GM18868 (cell line): ENCODE results near the gene APOC3.
"Not testable (repeated sequence)": the region's sequence is repeated elsewhere in the genome, so short reads cannot be mapped to it uniquely, and the experiment has no call there.

Experiments
- ATAC-seq: cut with Tn5 transposase; IDR thresholded peaks from one replicate; pipeline ENCODE4 v1.9.1; 2021; ENCODE audit warnings: mild to moderate bottlenecking, moderate library complexity; ENCODE audit not compliant: unreplicated experiment

Gene APOC3

DNA sequence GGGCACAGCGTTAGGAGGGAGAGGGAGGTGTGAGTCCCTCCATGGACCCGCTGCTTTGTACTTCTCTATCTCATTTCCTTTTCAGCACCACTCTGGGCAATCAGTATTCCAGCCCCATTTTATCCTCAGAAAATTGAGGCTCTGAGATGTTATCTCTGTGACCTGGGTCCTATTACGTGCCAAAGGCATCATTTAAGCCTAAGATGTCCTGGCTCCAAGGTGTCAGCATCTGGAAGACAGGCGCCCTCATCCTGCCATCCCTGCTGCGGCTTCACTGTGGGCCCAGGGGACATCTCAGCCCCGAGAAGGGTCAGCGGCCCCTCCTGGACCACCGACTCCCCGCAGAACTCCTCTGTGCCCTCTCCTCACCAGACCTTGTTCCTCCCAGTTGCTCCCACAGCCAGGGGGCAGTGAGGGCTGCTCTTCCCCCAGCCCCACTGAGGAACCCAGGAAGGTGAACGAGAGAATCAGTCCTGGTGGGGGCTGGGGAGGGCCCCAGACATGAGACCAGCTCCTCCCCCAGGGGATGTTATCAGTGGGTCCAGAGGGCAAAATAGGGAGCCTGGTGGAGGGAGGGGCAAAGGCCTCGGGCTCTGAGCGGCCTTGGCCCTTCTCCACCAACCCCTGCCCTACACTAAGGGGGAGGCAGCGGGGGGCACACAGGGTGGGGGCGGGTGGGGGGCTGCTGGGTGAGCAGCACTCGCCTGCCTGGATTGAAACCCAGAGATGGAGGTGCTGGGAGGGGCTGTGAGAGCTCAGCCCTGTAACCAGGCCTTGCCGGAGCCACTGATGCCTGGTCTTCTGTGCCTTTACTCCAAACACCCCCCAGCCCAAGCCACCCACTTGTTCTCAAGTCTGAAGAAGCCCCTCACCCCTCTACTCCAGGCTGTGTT lies 829 bp upstream of the APOC3 start:
- no peak for ATAC-seq

DNA sequence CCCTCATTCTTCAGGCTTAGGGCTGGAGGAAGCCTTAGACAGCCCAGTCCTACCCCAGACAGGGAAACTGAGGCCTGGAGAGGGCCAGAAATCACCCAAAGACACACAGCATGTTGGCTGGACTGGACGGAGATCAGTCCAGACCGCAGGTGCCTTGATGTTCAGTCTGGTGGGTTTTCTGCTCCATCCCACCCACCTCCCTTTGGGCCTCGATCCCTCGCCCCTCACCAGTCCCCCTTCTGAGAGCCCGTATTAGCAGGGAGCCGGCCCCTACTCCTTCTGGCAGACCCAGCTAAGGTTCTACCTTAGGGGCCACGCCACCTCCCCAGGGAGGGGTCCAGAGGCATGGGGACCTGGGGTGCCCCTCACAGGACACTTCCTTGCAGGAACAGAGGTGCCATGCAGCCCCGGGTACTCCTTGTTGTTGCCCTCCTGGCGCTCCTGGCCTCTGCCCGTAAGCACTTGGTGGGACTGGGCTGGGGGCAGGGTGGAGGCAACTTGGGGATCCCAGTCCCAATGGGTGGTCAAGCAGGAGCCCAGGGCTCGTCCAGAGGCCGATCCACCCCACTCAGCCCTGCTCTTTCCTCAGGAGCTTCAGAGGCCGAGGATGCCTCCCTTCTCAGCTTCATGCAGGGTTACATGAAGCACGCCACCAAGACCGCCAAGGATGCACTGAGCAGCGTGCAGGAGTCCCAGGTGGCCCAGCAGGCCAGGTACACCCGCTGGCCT lies 641 bp downstream of the APOC3 start:
- ATAC-seq, result no peak

DNA sequence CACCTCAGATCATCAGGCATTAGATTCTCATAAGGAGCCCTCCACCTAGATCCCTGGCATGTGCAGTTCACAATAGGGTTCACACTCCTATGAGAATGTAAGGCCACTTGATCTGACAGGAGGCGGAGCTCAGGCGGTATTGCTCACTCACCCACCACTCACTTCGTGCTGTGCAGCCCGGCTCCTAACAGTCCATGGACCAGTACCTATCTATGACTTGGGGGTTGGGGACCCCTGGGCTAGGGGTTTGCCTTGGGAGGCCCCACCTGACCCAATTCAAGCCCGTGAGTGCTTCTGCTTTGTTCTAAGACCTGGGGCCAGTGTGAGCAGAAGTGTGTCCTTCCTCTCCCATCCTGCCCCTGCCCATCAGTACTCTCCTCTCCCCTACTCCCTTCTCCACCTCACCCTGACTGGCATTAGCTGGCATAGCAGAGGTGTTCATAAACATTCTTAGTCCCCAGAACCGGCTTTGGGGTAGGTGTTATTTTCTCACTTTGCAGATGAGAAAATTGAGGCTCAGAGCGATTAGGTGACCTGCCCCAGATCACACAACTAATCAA lies 2.2 kb downstream of the APOC3 start:
- ATAC-seq, result no peak

DNA sequence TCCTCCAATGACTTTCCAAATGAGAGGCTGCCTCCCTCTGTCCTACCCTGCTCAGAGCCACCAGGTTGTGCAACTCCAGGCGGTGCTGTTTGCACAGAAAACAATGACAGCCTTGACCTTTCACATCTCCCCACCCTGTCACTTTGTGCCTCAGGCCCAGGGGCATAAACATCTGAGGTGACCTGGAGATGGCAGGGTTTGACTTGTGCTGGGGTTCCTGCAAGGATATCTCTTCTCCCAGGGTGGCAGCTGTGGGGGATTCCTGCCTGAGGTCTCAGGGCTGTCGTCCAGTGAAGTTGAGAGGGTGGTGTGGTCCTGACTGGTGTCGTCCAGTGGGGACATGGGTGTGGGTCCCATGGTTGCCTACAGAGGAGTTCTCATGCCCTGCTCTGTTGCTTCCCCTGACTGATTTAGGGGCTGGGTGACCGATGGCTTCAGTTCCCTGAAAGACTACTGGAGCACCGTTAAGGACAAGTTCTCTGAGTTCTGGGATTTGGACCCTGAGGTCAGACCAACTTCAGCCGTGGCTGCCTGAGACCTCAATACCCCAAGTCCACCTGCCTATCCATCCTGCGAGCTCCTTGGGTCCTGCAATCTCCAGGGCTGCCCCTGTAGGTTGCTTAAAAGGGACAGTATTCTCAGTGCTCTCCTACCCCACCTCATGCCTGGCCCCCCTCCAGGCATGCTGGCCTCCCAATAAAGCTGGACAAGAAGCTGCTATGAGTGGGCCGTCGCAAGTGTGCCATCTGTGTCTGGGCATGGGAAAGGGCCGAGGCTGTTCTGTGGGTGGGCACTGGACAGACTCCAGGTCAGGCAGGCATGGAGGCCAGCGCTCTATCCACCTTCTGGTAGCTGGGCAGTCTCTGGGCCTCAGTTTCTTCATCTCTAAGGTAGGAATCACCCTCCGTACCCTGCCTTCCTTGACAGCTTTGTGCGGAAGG lies 2.9 kb downstream of the APOC3 start:
- no peak for ATAC-seq

DNA sequence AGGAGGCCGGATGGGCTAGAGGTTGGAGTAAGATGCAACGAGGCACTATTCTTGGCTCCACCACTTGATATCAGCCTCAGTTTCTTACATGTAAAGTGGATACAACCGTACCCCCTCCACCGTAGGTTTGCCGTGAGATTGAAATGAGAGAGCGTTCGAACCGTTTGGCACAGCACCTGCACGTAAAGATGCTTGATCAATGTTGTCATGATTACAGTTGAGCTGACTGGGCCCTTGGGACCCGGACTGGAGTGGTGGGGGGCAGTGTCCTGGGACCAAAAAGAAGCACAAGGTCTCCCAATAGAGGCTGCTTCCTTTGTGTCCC lies 3.7 kb downstream of the APOC3 start:
- no peak for ATAC-seq

DNA sequence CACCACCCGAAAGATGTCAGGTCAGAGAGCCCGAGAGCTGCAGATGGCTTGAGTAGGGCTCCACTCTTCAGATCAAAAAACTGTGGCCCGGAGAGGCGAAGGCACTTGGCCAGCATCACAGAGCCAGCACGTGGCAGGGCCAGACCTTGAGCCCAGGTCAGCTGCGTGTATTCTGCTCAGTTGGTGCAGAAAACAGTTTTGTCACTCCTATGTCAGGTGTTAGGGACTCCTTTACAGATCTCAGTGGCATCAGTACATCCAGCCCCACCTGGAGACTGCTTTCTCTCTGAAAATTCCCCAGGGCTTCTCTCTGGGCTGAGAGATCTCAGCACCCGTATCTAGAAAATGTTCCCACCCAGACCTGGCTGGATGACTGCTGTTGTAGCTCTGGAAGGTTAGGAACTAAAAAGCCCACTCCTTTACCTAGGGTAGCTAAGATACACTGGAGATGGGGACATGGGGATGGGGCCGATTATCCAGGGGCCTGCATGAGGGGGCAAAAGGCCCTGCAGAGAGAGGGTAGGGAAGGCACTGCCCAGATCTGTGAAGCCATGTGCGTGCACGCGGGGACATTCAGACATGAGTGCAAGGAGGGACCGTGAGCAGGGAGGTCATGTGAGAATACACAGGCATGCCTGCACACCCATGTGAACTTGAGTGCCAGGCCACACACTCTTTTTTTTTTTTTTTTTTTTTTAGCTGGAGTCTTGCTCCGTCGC lies 4.3 kb downstream of the APOC3 start:
- no peak for ATAC-seq

DNA sequence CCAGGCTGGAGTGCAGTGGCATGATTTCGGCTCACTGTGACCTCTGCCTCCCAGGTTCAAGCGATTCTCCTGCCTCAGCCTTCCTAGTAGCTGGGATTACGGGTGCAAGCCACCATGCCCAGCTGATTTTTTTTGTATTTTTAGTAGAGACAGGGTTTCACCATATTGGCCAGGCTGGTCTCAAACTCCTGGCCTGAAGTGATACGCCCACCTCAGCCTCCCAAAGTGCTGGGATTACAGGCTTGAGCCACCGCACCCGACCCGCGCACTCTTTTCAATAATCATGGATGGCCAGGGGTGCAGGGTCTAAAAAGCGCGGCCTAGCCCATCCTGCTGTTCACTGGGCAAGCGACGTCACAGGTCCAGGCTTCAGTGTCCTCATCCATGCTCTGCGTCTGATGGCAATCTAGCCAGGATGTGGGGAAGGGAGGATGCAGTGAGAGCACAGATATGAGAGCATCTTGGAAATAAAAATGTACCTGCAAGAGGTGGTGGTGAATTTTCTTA lies 4.9 kb downstream of the APOC3 start:
- not testable (repeated sequence) for ATAC-seq

DNA sequence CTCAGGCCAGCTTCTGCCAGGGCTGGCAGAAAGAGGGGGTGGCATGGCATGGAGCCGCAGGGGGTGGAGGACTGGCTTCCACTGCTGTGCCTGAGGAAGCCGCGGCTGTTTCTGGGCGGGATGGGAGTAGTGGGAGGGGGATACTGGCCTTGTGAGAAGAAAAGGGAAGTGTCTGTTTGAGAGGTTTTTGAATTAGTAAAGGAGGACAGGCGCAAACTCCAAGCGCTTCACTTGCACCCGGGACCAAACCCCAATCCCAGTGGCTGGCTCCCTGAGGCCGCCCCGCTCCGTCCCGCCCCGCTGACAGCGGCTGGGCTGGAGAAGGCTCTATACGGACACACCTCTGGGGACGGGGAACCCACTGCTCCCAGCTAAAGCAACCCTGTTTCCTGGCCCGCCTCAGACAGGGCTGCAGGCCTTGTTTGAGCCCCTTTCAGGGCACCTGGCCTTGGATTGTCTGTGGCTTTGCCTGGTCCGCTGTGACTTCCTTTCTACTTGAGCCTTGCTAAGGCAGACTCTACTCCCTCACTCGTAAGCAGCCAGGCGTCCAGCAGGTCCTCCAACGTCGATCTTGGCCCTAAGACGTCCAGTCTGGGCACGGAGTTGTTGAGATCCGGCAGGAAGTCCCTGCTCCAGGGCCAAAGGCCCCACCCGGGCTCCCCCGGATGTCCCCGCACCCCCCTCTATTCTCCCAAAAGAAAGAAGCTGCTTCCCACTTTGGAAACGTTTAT lies 5.5 kb downstream of the APOC3 start:
- peak; percentile 21 for ATAC-seq

DNA sequence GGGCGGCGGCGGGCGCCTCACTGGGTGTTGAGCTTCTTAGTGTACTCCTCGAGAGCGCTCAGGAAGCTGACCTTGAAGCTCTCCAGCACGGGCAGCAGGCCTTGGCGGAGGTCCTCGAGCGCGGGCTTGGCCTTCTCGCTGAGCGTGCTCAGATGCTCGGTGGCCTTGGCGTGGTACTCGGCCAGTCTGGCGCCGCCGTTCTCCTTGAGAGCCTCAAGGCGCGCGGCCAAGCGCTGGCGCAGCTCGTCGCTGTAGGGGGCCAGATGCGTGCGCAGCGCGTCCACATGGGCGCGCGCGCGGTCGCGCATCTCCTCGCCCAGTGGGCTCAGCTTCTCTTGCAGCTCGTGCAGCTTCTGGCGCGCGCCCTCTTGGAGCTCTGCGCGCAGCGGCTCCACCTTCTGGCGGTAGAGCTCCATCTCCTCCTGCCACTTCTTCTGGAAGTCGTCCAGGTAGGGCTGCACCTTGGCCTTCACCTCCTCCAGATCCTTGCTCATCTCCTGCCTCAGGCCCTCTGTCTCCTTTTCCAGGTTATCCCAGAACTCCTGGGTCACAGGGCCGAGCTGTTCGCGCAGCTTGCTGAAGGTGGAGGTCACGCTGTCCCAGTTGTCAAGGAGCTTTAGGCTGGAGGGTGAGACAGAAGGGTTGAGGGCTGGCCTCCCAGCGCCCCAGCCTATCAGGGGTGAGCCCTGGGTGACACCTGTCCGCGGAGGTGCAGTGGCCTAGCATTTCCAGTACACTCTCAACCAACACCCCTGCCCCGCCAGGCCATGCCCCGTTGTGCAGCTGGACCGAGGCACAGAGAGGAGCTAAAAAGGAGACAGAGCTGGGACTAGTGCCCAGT lies 6.3 kb downstream of the APOC3 start:
- peak; percentile 85 for ATAC-seq

DNA sequence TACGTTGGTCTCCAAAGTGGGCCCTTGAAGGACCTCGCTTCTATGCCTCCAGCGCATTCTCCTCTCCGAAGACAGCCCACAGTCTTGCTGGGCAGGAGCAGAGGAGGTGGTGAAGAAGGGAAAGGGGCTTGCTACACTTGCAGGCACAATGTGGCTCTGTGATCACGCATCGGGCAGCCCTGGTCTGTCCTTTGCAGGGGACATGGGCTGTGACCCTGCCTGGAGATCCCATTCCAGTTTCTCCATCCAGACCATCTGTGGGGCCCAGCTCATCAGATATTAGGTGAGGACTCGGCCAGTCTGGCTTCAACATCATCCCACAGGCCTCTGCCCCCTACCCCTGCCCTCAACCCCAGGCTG lies 6.9 kb downstream of the APOC3 start:
- no peak for ATAC-seq

DNA sequence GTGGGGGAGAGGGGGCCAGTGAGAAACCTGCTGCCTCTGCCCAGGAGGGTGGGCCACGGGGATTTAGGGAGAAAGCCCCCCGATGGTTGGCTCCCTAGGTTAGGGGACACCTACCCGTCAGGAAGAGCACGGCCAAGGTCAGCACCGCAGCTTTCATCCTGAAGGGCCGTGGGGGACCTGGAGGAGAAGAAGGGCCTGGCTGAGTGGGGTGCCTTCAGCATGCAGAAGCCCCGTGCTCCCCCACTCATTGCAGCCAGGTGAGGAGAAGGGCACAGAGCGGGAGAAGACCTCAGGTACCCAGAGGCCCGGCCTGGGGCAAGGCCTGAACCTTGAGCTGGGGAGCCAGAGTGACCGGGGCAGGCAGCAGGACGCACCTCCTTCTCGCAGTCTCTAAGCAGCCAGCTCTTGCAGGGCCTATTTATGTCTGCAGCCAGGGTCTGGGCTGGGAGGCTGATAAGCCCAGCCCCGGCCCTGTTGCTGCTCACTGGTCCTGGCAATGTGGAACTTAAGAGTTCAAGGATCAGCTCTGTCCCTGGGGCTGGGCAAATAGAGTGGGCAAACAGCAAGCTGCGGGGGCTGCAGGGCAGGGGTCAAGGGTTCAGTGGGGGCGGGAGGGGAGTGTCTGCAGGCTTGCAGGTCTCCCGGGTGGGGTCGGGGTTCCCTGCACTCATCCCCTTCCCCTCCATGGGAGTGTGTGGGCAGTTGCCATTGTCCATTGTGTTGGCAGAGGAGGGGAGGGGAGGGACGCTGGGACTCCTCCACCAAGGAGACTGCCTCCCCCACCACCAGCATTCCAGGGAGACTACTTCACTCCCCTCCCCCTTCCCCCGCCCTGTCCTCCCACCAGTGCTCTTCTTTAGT lies 7.8 kb downstream of the APOC3 start, which contains the start of gene APOA1:
TSS of gene APOA1 (minus strand) at position 392 of the 861 bp plus-strand sequence. CDS start at position 157, 235 bp downstream.
- ATAC-seq, result no peak

DNA sequence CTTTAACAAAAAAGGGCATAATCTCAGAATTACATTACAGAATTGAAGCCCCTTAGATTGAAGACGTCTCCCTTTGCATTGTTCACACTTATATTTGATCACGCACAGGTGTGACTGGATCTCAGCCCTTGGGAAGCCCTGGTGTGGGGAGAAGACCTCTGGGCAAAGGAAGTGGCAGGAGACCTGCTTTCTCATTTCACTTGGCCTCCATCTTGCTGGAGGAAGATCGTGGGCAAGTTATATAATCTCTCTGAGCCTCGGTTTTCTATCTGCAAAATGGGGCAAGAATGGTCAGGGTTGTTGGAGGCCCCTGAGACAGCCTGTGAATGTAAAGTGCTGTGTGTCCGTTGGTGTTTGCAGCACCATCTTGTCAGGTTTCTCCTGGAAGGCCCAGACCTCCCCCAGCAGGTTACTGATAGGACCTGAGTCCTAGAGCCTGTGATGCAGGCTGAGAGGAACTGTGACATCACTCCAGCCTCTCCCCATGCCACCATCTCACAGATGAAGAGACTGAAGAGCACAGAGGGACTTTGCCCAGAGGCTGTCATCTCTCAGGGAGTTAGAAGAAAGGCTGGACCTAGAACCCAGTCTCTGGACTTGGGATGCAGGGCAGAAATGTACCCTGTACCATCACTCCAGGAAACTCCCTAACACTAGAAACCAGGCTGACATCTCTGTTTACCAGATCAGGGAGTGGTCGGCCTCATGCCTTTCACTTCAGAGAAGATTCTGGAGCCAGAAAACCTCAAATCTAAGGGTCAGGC lies 8.8 kb downstream of the APOC3 start:
- ATAC-seq, result no peak

DNA sequence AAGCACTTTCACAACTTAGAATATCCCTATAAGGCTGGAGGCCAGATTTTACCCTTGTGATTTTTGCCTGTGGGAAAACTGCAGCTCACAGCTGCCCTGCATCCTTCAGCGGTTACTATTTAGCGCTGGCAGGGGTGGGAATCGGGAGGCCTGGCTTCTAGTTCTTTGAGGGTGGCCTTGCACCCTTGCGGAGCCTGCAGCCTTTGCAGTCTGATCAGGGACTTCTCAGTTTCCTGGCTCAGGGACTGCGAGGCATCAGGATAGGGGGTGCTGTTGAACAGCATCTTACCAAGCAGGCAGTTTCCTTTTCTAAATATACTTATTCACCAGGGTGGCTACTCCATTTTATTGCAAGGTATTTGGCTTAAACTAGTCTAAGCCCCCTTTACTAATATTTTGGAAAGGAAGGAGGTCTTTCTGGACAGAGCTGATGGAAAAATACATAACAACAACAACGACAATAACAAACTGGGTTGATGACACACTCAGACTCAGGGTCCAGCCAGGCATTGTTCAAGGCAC lies 10.6 kb downstream of the APOC3 start:
- ATAC-seq, result no peak

DNA sequence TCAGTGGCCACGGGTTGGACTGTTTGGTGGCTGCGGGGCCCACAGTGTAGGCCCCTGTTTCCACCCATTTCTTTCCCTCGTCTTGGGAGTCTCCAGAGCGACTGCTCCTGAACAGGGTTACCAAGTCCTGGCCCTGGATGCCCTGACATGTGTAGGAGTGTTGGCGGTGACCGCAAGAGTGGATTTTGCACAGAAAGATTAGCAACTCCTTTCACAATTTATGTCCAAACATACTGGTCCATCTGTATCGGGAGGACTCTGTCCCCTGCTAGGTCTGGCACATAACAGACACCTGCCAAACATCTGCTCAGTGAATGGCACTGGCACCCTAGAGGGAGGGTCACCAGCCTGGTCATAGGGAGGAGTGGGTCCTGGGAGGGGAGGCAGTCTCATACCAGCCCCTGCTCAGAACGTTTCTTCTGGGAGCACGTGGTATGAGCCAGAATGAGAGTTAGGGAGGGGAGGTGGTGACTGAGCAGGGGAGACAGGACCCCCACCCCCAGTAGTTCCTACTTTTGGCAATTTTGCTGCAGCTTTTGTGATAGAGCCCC lies 11.1 kb downstream of the APOC3 start:
- ATAC-seq, result no peak

DNA sequence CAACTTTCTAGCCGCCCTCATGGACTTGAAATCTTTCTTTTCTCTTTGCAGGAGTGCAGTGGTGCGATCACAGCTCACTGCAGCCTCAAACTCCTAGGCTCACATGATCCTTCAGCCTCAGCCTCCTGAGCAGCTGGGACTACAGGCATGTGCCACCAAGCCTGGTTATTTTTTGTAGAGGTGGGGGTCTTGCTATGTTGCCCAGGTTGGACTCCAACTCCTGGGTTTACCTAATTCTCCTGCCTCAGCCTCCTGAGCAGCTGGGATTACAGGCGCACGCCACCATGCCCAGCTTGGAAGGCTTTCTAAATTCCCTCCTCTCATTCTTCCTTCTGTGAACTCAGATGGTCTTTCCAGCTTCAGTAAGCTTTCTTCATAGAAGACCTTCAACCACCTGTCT lies 12.4 kb downstream of the APOC3 start:
- no peak for ATAC-seq

DNA sequence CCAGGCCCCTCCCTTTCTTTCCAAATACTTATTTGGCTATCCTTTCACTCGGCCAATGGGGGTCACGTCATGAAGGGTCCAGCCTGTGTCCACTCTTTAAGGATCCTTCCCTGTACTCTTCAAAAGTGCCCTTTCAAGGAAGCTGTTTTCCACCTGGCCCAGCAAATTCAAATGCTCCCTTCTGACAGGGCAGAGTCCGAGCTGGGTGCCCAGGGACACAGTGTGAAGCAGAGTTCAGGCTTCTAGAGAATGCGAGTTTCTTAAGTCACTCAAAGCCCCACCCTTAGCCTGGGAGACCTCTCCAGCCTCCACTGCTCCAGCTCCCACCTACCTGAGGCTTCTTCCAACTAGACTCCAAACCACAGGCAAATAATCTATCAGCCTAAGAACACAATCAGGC lies 13.2 kb downstream of the APOC3 start:
- ATAC-seq, result no peak
